ENCODE data around the gene PRXL2B. TPM values are rescaled to one million over a fixed set of nuclear protein-coding genes. Genes with fewer than 3 reads are reported as not detected.

Gene PRXL2B
- total RNA-seq, 1 experiment from 2014 or later, result 32.2 TPM

- TF ChIP-seq REST (IDR thresholded peaks at IDR 0.05; ENCODE audit: low read depth), result no peak
- TF ChIP-seq POLR2AphosphoS5 (IDR thresholded peaks at IDR 0.05; ENCODE audit: low read depth, low read length), result no peak
- TF ChIP-seq CBX3 (IDR thresholded peaks at IDR 0.05; ENCODE audit: low read depth), result no peak
Observed at GRCh38 chr1:2582391-2582790, 4.2 kb upstream of the PRXL2B start (continued).

- TF ChIP-seq SP1 (IDR thresholded peaks at IDR 0.05; ENCODE audit: low read depth), result no peak
- TF ChIP-seq ZBTB33 (IDR thresholded peaks at IDR 0.05; ENCODE audit: extremely low read depth, insufficient replicate concordance, low read length), result no peak
- TF ChIP-seq EZH2 (IDR thresholded peaks at IDR 0.05), result no peak
- TF ChIP-seq TCF7L2 (IDR thresholded peaks at IDR 0.05; ENCODE audit: borderline replicate concordance, extremely low read depth, insufficient read depth, insufficient read length), result no peak
- no peak for TF ChIP-seq ATF3 (IDR thresholded peaks at IDR 0.05)
- no peak for TF ChIP-seq RAD21 (IDR thresholded peaks at IDR 0.05; ENCODE audit: low read depth)
- no peak for TF ChIP-seq JUND (IDR thresholded peaks at IDR 0.05)
- TF ChIP-seq CBX3 (IDR thresholded peaks at IDR 0.05; ENCODE audit: low read depth), result no peak
- TF ChIP-seq ELF1 (IDR thresholded peaks at IDR 0.05; ENCODE audit: borderline replicate concordance, low read depth), result no peak
- no peak for TF ChIP-seq REST (IDR thresholded peaks at IDR 0.05; ENCODE audit: low read depth)
- TF ChIP-seq CTCF (IDR thresholded peaks at IDR 0.05 in 2 of 3, conservative IDR thresholded peaks at IDR 0.05 in 1 of 3; ENCODE audit: borderline replicate concordance in 1 of 3, insufficient read depth in 1 of 3, low read depth in 2 of 3, low read length in 2 of 3), result no peak
- Histone ChIP-seq H3K4me3 (replicated peaks in 1 of 2; ENCODE audit: low read depth in 1 of 2, low read length in 2 of 2) (no peak overlapping the region), H3K4me2 (ENCODE audit: low read length) (peak overlapping the region; percentile 42), H3K9ac (ENCODE audit: low read length) (no peak overlapping the region), H2AFZ (ENCODE audit: low read depth, low read length, poor library complexity, severe bottlenecking) (no peak overlapping the region), H3K27ac (ENCODE audit: low read depth, low read length) (no peak overlapping the region), H3K36me3 (ENCODE audit: control insufficient read depth in 1 of 2, insufficient read depth in 2 of 2, low read length in 2 of 2) (no peaks in the 10 kb centered on the region), H3K27me3 (ENCODE audit: insufficient read depth, low read length) (no peaks in the 10 kb centered on the region), H4K20me1 (ENCODE audit: insufficient read depth) (no peaks in the 10 kb centered on the region), H3K9me3 (ENCODE audit: control insufficient read depth in 1 of 2, insufficient read depth in 1 of 2, low read depth in 1 of 2, low read length in 2 of 2) (no peaks in the 10 kb centered on the region), H3K79me2 (ENCODE audit: insufficient read depth, low read length) (no peaks in the 10 kb centered on the region; the same call in 1 of the 2 replicates), H3K9me2 (ENCODE audit: insufficient read depth) (no peaks in the 10 kb centered on the region), H3K4me1 (ENCODE audit: control insufficient read depth in 1 of 2, insufficient read depth in 2 of 2, low read length in 2 of 2) (peaks cover 7 to 37% of the 10 kb centered on the region in 2 experiments; a peak in 3 of 4 replicates)
- no peak for ATAC-seq
- intact Hi-C loops (cut with micrococcal nuclease), result loop anchor here (10.0 kb wide), 1 partner anchor 1021 kb away; no protein-coding TSS in a partner anchor
- CTCF ChIA-PET, result no interaction called here
- no peak for DNase-seq (ENCODE audit: low read depth, low spot score)
- BruUV-seq (replicated peaks), result no TSS peak
- RAD21 ChIA-PET (ENCODE audit: low non-redundant PET in 1 of 2, low total read pairs in 2 of 2, uncharacterized antibody in 2 of 2, unreplicated experiment in 2 of 2), result no interaction called here
- POLR2A ChIA-PET, result no interaction called here
Observed at GRCh38 chr1:2583331-2583791, 3.2 kb upstream of the PRXL2B start.

All from HCT116 (cell line).